LNCaP clone FGC (cell line): ENCODE data around the gene DGKB.

Experiments
- DNase-seq: peaks from one replicate; pipeline ENCODE4 v3.0.0-alpha.2; 2011; ENCODE audit warnings: low read depth
- H3K4me3 ChIP-seq: 2 replicates; pipeline ENCODE4 v1.5.1; 2011; ENCODE audit warnings: mild to moderate bottlenecking, low read depth, low read length, control low read depth
- TF ChIP-seq, protein P1 (sequence below): IDR thresholded peaks from 2 replicates; pipeline ENCODE4 v1.5.1; 2012; ENCODE audit warnings: mild to moderate bottlenecking; ENCODE audit not compliant: control insufficient read depth, insufficient read depth; ENCODE audit errors: extremely low read depth

DGKB gene

DNA sequence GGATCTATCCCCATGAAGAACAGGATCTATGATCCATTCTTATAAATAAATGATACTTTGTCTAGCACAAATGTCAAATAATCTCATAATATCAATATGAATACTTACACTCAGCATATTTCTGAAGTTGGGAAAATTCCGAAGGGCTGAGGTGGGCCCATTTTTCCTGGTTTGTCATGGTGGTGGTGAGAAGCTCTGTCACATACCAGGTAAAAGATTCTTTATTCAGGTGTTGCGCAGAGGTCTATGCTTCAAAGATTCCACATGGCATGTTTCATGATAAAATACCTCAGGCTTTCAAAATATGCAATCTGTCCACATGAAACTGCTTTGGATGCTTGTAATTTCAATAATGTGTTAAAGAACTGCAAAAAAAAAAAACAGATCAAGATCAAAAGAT lies 61.5 kb downstream of the DGKB start:
- DNase-seq: no peak
- TF ChIP-seq, protein P1, sequence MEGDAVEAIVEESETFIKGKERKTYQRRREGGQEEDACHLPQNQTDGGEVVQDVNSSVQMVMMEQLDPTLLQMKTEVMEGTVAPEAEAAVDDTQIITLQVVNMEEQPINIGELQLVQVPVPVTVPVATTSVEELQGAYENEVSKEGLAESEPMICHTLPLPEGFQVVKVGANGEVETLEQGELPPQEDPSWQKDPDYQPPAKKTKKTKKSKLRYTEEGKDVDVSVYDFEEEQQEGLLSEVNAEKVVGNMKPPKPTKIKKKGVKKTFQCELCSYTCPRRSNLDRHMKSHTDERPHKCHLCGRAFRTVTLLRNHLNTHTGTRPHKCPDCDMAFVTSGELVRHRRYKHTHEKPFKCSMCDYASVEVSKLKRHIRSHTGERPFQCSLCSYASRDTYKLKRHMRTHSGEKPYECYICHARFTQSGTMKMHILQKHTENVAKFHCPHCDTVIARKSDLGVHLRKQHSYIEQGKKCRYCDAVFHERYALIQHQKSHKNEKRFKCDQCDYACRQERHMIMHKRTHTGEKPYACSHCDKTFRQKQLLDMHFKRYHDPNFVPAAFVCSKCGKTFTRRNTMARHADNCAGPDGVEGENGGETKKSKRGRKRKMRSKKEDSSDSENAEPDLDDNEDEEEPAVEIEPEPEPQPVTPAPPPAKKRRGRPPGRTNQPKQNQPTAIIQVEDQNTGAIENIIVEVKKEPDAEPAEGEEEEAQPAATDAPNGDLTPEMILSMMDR: no peak
- H3K4me3 ChIP-seq: no peak overlapping the region

DNA sequence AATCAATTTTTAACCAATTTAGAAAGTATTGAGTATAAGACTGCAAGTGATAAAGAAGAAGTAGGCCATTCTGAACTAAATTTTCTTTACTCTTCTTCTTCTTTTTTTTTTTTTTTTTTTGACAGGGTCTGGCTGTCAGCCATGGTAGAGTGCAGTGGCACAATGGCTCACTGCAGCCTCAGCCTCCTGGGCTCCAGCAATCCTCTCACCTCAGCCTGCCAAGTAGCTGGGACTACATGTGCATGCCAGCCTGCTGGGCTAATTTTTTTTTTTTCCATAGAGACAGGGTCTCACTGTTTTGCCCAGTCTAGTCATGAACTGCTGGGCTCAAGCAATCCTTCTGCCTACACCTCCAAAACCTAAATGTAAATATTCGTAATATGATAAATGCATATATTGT lies 63.2 kb downstream of the DGKB start:
- no peak overlapping the region for H3K4me3 ChIP-seq
- DNase-seq: no peak
- TF ChIP-seq, protein P1: no peak

DNA sequence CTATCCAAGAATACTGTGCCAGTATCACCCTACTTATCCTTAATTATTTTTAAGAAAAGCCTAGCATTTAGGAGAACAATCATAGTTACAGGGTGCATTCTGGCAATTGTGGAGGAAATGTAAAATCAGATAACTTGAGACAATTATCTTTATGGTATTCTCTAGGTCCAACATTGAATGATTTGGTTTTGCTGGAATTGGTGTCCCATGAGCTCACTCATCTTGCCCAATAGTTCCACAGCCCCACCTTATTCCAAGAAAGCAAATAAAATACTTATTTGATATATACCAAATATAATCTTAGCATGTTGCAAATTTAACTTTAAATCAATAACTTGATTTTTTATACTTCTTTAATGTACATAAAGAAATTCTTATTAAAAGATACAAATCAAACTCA lies 65.3 kb downstream of the DGKB start:
- H3K4me3 ChIP-seq: no peak overlapping the region
- TF ChIP-seq, protein P1: no peak
- DNase-seq: no peak

DNA sequence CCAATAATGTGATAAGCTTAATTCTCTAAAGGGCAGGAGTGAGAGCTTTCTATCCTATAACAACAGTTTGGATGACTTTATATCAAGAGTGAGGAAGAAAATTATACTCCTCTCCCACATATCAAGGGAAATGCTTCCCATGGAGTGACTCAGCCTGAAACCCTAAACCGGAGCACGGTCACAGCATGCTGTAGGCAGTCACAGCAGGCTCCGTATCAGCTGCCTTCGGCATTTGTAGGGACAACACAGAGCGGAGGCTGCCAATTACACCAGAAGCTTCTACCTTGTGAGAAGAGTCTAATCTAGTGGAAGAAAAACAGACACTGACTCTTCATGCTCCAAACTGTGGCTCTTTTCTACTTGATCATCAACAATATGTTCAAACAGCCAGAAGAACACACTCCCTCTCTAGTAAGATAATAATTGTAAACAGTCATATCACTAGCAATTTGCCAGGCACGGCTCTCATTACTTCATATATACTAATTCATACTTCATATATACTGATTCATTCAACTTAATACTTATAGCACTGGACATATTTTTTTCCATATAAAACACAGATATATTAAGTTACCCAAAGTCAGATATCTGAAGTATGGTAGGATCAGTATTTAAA lies 65.9 kb downstream of the DGKB start:
- DNase-seq: no peak
- TF ChIP-seq, protein P1: no peak
- no peak overlapping the region for H3K4me3 ChIP-seq

DNA sequence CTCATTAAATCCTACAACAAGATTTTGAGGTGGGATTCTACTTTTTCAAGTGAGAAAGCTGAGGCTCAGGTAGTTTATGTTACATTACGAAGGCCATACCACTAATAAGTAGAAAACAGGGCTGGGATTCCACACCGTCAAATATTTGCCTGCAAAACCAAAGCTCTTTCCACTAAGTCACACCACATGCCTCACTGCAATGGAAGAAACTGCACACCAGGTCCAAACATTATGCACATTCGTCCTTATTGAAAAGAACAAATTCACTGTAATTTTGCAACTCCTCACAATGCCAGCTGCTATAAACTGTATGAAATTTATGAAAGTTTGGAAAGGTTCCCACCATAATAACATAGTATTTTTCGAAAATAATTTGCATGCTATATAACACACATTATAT lies 66.5 kb downstream of the DGKB start:
- TF ChIP-seq, protein P1: no peak
- DNase-seq: no peak
- no peak overlapping the region for H3K4me3 ChIP-seq

DNA sequence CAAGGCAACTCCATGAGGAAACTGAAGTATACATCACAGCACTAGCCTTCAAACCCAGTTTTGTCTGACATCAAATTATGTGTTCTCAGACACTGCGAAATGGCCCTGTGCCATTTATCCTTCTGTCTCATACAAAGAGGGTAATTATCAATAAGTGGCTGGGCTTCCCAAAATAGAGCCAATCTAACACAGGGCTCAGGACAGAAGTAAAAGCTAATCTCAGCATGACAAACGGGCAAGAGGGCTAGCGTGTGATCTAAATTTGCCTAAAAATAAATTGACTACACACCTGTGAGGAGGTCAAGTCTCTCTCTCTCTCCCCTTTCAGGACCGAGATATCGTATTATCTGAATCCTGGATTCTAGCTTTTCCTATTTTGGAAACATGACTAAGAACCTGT lies 67.2 kb downstream of the DGKB start:
- TF ChIP-seq, protein P1: no peak
- H3K4me3 ChIP-seq: no peak overlapping the region
- no peak for DNase-seq

DNA sequence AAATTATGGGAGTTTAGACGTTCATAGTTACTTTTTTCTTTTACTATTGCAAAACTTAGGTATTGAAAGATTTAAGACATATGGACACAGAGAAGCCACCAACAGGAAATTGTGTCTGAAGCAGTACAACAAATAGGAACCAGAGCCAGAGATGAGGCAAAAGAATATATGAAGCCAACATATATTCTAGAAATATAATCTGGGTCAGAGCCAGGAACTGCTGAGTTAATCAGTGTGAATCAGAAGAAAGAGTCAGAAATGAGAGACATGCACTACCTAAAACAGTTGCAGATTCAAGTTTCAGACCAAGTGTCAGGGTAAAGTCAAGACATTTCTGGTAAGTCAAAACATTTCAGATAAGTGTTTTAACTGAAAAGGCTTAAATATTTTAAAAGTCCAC lies 67.7 kb downstream of the DGKB start:
- no peak overlapping the region for H3K4me3 ChIP-seq
- no peak for DNase-seq
- TF ChIP-seq, protein P1: no peak
